Right atrium auricular region (tissue), 2 donors: ENCODE data around the gene C11orf68. TPM values are rescaled to one million over a fixed set of nuclear protein-coding genes. Genes with fewer than 3 reads are reported as not detected.

Experiments used
- DNase-seq: peaks from one replicate; pipeline ENCODE4 v3.0.0-alpha.2; 2019; ENCODE audit warnings: low spot score
- H3K27ac ChIP-seq, 2 donors: fragments of 200-600 bp; sonication (generic); 1 replicate in 1 of 2; 2 replicates in 1 of 2; pipeline ENCODE4 v1.5.1; 2016 to 2019
- H3K27me3 ChIP-seq, 2 donors: fragments of 200-600 bp; sonication (generic); one replicate each; pipeline versions ENCODE4 v1.5.1 to v1.6.0; 2017 to 2019
- H3K36me3 ChIP-seq: fragments of 200-600 bp; sonication (generic); one replicate; pipeline ENCODE4 v1.5.1; 2016
- H3K4me1 ChIP-seq, 2 donors: fragments of 200-600 bp; sonication (generic); one replicate each; pipeline versions ENCODE4 v1.5.1 to v1.6.0; 2017 to 2019
- H3K4me3 ChIP-seq, 2 donors: fragments of 200-600 bp; sonication (generic); 1 replicate in 1 of 2; 2 replicates in 1 of 2; pipeline ENCODE4 v1.5.1; 2017 to 2019; ENCODE audit warnings: mild to moderate bottlenecking in 1 of 2, moderate library complexity in 1 of 2
- H3K9me3 ChIP-seq, 2 donors: fragments of 200-600 bp; sonication (generic); one replicate each; pipeline ENCODE4 v1.5.1; 2019
- total RNA-seq, 2 donors: library from RNA; depleted of rRNA; stranded (reverse); fragments of >200 nt; gene quantifications; one replicate each; pipeline ENCODE4 v1.1.0, GENCODE V29; 2016
- TF ChIP-seq, protein P1 (sequence below), 2 donors: fragments of 200-600 bp; sonication (generic); IDR thresholded peaks; one replicate each; pipeline ENCODE4 v1.5.1; 2019; ENCODE audit warnings: antibody characterized with exemption in 2 of 2

Gene C11orf68
- total RNA-seq, 2 donors from 2014 or later = 13.9 to 23.5 TPM

DNA sequence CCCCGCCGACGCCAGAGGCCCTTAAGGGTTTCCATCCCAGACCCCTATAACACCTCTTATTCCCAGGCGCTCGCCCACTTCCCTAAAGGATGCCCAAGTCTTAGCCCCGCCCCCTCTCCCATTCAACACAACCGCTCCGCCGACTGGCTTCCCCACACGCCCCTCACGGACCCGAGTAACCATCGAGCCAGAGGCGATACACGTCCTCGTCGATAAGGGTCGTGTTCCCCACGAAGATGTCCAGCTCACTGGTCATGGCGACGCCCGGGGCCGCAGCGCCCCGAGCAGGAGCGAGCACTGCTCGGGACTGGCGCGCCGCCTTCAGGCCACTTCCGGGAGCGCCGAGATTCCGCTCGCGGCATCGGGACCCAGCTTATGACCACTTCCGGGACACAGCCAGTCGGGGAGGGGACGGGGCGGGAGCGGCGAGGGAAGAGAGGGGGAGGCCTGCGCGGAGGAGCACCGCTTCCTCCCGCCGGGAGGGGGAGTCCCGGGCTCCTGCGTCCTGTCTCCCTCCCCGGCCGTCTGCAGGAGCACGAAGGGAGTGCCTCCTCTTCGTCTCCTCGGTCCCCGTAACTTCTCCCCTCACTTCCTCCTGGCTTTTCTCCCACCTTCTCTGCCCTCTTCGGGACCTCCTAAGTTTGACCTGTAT lies 30.6 kb downstream of the C11orf68 start, which contains the start of gene FIBP:
FIBP (minus strand) TSS at position 309 of the 652 bp plus-strand sequence; CDS start at position 256, 53 bp downstream.
- peak within 1 kb of the TSS; percentile 64 to 73 for H3K4me3 ChIP-seq
- peak; percentile 98 for DNase-seq
- TF ChIP-seq, protein P1, sequence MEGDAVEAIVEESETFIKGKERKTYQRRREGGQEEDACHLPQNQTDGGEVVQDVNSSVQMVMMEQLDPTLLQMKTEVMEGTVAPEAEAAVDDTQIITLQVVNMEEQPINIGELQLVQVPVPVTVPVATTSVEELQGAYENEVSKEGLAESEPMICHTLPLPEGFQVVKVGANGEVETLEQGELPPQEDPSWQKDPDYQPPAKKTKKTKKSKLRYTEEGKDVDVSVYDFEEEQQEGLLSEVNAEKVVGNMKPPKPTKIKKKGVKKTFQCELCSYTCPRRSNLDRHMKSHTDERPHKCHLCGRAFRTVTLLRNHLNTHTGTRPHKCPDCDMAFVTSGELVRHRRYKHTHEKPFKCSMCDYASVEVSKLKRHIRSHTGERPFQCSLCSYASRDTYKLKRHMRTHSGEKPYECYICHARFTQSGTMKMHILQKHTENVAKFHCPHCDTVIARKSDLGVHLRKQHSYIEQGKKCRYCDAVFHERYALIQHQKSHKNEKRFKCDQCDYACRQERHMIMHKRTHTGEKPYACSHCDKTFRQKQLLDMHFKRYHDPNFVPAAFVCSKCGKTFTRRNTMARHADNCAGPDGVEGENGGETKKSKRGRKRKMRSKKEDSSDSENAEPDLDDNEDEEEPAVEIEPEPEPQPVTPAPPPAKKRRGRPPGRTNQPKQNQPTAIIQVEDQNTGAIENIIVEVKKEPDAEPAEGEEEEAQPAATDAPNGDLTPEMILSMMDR (IDR thresholded peaks at IDR 0.05) = peak; percentile 82 to 87
- no peaks in the 10 kb centered on the region for H3K27me3 ChIP-seq
- peak within 1 kb of the TSS; percentile 96 to 100 for H3K27ac ChIP-seq
- peaks cover 0 to 66% of the 10 kb centered on the region in 2 donors for H3K4me1 ChIP-seq
- H3K36me3 ChIP-seq = peaks cover 24% of the 10 kb centered on the region
- no peaks in the 10 kb centered on the region for H3K9me3 ChIP-seq

DNA sequence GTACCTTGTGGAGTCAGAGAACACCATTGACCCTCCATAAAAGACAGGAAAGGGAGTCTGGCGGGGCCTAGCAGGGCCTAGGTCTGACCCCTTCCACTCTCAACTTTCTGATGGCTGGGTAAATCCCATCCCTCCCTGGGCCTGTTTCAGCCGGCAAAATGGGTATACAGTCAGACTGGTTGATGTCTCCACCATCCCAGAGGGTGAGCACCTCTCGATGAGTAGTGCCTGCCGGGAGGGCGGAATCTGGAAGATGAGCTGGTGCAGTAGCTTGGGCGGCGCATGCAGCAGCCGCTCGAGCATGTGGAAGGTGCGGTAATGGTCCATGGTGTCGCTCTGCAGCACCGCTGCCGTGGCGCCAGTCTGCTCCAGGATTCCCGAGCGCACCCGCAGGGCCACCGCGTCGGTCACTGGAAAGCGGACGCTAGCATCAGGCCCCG lies 31.1 kb downstream of the C11orf68 start:
- TF ChIP-seq, protein P1 (IDR thresholded peaks at IDR 0.05) = no peak

DNA sequence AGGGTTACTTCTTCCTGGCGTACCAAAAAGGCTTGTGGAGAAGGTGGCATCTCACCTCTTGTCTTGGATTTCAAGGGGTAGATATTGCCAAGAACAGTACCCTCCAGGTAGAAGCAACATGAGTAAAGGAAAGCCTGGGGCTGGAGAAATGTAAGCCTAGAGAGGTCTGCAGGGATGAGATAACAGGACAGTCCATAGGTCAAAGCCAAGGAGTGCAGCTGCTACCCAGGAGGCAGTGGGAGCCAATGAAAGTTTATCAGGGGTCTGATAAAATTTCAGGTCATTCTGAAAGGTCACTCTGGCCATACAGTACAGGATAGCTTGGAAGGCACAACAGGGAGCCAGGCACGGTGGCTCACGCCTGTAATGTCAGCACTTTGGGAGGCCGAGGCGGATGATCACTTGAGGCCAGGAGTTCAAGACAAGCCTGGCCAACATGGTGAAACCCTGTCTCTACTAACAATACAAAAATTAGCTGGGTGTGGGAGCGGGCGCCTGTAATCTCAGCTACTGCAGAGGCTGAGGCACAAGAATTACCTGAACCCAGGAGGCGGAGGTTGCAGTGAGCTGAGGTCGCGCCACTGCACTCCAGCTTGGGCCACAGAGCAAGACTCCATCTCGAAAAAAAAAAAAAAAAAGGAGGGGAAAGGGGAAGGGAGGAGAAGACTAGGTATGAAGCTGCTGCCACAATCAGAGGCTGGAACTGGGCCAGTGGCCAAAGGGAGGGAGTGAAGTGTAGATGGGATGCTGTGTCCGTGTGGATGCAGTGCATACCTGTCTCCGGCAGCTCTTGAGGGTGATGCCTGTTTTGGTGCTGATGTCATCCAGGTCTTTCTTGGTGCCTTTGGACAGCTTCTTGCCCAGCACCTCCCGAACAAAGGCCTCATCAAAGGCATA lies 31.8 kb downstream of the C11orf68 start:
- TF ChIP-seq, protein P1 (IDR thresholded peaks at IDR 0.05) = no peak
- no peak for DNase-seq
- H3K4me1 ChIP-seq = peaks cover 0 to 54% of the 10 kb centered on the region in 2 donors
- H3K27ac ChIP-seq = peak overlapping the region in 1 of 2 donors; percentile 100
- no peaks in the 10 kb centered on the region for H3K27me3 ChIP-seq
- H3K9me3 ChIP-seq = no peaks in the 10 kb centered on the region
- H3K4me3 ChIP-seq = peak overlapping the region; percentile 64 to 73
- peaks cover 30% of the 10 kb centered on the region for H3K36me3 ChIP-seq

More for the DNA sequence above, 31.1 kb downstream of the C11orf68 start:
- DNase-seq = no peak
- no peaks in the 10 kb centered on the region for H3K27me3 ChIP-seq
- peaks cover 0 to 61% of the 10 kb centered on the region in 2 donors for H3K4me1 ChIP-seq
- no peaks in the 10 kb centered on the region for H3K9me3 ChIP-seq
- H3K36me3 ChIP-seq = peaks cover 29% of the 10 kb centered on the region
- peak overlapping the region; percentile 96 to 100 for H3K27ac ChIP-seq
- peak overlapping the region; percentile 64 to 73 for H3K4me3 ChIP-seq

DNA sequence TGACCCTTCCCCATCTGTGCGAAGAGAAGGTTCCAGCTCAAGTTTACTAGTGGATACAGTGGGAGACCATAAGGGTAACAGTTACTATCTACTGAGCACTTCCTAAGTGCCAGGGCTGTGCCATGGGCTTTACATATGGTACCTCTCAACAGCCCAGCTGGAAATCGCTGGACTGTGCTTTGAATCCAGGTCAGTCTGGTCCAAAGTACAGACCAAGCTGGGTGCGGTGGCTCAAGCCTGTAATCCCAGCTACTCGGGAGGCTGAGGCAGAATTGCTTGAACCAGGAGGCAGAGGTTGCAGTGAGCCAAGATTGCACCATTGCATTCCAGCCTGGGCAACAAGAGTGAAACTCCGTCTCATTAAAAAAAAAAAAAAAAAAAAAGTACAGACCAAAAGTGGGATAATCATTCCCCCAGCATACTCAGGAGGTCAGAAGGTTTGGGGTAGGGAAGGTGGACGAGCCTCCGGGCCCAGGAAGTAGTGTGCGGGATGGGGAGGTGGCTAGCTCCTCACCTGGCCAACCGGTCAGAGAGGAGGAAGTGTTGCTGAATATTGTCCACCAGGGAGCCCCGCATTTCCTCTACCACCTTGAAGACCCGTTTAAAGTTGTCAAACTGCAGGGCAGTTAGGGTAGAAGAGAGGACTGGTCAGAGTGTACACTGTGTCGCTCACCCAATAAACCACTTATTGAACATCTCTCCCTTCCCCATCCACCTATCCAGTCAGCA lies 32.9 kb downstream of the C11orf68 start:
- no peaks in the 10 kb centered on the region for H3K27me3 ChIP-seq

DNA sequence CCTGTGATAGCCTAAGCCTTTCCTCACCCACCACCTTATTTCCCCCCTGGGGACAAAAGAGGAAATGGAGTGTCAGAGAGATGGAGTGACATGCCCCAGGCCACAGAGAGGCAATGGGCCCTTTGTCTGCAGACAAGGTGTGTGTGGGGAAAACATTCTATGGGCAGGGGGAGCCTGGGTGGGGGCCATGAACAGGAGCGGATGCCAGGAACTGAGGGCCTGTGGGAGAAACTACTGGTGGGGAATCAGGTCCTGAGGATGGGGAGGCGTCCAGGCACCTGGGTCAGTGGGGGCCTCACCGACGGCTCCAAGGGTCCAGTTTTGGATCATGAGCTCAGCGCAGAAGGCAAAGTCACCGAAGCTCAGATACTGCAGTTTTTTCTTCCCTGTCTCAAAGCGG lies 33.6 kb downstream of the C11orf68 start:
- peaks cover 0 to 43% of the 10 kb centered on the region in 2 donors for H3K4me1 ChIP-seq
- no peak overlapping the region for H3K4me3 ChIP-seq
- no peaks in the 10 kb centered on the region for H3K9me3 ChIP-seq
- no peak for DNase-seq
- H3K27ac ChIP-seq = peak overlapping the region in 1 of 2 donors; percentile 33
- TF ChIP-seq, protein P1 (IDR thresholded peaks at IDR 0.05) = no peak
- H3K36me3 ChIP-seq = peaks cover 30% of the 10 kb centered on the region
- H3K27me3 ChIP-seq = no peaks in the 10 kb centered on the region

More for the DNA sequence above, 32.9 kb downstream of the C11orf68 start:
- H3K27ac ChIP-seq = no peak overlapping the region
- no peak overlapping the region for H3K4me3 ChIP-seq
- DNase-seq = no peak
- peaks cover 30% of the 10 kb centered on the region for H3K36me3 ChIP-seq
- TF ChIP-seq, protein P1 (IDR thresholded peaks at IDR 0.05) = no peak
- no peaks in the 10 kb centered on the region for H3K9me3 ChIP-seq
- H3K4me1 ChIP-seq = peaks cover 0 to 43% of the 10 kb centered on the region in 2 donors
